CD4-positive, alpha-beta T cell treated with Interleukin-6 at 100 ng/mL for 8 hours (primary cell): Measurements from ENCODE around the gene PRM1.
A peak's percentile ranks its signal among the peaks of the same experiment; 100 is the strongest.
"Not testable (repeated sequence)": the region's sequence is repeated elsewhere in the genome, so short reads cannot be mapped to it uniquely, and the experiment has no call there.

ENCODE experiments used
- DNase-seq: peaks from one replicate; pipeline ENCODE4 v3.0.0-alpha.2; 2020; ENCODE audit warnings: mixed read lengths, low spot score

The PRM1 gene

DNA sequence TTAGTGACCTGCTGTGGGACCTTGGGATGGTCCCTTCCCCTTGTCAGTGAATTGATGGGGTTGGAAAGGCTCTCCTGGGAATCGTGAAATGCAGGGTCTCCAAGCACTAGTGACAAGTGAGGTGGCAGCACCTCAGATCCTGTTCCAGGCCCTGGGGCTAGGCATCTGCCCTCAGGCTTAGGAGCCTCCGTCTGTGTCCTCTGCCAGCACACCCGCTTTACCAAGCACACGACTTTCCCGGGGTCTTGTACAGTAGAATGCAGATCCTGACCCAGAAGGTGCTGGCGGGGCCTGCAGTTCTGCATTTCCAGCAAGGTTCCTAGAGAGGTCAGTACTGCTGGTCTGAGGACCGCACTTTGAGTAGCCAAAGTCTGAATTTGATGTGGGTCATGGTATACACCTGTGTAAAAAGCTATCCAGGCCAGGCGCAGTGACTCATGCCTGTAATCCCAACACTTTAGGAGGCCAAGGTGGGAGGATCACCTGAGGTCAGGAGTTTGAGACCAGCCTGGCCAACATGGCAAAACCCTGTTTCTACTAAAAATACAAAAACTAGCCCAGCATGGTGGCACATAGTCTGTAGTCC is 33.3 kb upstream of the PRM1 start:
- no peak for DNase-seq

- no peak for DNase-seq
These were observed 32.6 kb upstream of the PRM1 start for GRCh38 chr16:11313493-11314308.

DNA sequence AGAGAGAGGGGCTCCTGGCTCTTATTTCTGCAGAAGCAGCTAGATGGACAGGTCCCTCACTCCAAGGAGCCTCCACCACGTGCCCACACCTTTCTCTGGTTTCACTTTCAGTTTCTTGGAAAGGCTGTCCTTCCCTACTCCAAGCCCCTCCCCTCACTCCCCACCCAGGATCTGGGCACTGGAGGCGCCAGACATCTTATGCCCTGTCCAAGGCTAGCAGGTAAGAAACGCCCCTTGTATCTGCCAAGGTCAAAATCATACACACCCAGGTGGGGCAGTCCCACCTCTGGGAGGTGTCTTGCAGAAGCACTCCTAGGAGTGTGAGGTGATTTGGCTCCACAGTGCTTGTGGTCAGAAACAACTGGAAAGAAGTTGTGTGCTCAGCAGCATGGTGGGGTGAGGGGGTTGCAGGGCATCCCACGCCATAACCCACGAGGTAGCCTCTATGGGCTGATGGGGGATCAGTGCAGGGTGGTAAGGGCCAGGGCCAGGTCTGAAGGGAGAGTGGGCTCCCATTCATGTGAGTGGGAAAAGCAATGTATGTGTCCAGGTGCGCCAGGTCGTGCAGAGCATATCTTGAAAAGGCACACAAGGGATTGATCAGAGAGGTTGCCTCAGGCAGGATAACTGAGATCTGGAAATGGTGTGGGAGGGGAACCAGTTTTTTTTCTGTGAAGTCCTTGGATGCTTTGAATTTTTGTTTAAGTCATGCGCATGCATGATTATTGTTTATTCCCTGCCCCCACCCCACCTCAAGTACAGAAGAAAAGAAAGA is 31.8 kb upstream of the PRM1 start:
- peak; percentile 27 for DNase-seq

DNA sequence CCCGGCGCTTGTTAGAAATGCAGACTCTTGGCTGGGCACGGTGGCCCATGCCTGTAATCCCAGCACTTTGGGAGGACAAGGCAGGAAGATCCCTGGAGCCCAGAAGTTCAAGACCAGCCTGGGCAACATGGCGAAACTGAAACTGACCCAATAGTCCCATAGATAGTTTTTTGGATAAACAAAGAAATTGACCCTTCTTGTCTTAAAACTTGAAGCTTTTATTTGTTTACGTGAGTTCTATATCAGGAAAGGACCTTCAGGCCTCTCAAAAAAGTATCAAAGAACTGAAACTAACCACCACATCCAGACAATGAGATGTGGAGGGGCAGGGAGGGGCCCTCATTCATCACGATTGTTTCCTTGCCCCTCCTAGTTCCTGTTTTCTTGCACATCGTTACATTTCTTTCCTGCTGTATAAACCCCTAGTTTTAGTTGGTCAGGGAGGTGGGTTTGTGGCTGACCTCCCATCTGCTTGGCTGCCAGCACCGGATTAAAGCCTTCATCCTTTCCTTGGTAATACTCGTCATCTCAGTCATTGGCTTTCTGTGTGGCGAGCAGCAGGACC is 29.9 kb upstream of the PRM1 start:
- peak; percentile 43 for DNase-seq

- no peak for DNase-seq
These were observed 29.5 kb upstream of the PRM1 start for GRCh38 chr16:11310634-11310977.

DNA sequence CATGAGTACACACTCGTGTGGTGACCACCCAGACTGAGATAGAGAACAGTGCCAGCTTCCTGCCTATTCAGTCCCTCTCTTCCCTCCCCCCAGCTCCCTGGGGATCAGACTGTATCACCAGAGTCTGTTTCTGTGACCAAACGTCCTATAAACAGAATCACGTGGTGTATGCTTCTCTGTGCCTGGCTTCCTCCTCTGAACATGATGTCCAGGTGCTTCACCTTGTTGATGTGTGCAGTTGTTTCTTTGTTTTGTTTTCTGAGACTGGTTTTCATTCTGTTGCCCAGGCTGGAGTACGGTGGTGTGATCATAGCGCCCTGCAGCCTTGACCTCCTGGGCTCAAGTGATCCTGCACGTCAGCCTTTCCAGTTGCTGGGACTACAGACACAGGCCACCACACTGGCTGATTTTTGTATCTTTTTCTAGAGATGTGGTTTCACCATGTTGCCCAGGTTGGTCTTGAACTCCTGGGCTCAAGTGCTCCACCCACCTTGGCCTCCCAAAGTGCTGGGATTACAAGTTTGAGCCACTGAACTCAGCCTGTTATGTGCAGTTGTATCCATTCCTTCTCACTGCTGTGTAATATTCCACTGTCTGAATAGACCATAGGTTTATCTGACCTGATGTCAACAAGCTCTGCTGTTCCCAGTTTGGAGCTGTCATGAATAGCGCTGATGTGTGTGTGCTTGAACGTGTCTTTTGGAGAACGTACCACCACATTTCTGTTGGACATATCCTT is 28.9 kb upstream of the PRM1 start:
- no peak for DNase-seq

DNA sequence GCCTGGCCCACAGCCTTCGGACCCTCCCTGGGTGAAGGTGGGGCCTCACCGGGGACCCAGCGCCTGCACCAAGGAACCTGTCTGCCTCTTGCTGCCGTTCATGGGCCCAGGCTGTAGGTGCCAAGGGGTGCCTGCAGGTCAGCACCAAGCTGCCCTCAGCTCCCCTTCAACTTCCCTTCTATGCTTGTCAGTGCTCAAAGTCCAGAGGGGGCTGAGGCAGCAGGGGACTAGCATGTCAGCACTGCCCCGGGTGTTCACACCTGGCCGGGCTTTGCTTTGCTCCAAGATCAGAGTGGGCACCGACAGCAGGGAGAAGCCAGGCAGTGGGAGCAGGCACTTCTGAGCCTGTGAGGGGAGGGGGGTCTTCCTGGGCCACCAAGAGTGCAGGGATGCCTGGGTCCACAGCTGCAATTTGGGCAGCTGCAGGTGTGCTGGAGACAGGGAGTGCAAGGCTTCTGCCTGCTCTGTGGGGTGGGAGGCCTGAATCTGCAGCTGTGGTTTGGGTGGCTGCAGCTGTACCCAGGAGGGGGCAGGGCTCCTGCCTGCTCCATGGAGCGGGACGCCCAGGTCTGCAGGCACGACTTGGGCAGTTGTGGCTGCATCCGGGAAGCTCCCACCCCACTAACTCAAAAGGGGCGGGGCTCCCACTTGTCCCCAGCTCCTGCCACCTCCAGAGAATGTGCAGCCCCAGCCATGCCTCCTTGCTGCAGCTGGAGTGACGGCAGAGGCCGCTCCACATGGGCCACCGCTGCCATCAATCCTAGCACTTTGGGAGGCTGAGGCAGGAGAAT is 27.6 kb upstream of the PRM1 start:
- no peak for DNase-seq

DNA sequence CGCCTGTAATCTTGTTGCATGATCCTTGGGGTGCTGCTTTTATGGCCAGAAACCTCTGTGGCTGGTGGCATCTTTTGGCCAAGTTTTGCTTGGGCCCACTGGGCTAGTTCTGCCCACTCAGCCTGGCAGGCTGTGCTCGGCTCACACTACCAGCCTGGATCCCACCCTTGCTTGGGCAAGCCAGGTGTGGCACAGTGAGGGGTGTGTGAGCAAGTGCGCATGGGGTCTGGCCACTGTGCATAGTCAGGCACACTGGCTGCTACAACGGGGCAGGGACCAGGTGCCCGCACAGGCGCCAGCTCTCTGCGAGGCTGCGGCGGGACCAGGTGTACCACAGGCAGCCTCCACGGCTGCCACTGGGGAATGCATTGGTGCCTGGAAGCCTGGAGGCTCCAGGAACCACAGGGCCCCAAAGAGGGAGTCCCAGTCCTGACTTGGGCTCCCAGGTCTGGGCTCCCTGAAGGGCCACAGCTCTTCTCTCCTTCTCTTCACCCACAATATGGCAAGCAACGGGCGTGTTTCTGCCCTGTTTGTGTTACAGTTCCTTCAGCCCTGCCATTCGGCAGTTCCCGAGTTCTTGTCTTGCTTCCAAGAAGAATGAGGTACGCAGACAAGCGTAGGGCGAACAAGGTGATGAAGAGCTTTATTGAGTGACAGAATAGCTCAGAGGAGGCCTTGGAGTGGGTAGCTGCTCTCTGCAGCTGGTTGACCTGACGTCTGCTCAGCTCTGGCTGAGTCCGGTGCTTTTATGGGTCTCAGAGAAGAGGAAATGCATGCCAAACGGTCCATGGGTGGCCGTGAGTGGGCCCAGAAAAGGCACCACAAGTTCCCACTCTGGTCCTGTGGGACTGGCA is 26.7 kb upstream of the PRM1 start:
- DNase-seq: no peak

GRCh38 chr16:11306997-11307638 is 26.0 kb upstream of the PRM1 start:
- DNase-seq: no peak

DNA sequence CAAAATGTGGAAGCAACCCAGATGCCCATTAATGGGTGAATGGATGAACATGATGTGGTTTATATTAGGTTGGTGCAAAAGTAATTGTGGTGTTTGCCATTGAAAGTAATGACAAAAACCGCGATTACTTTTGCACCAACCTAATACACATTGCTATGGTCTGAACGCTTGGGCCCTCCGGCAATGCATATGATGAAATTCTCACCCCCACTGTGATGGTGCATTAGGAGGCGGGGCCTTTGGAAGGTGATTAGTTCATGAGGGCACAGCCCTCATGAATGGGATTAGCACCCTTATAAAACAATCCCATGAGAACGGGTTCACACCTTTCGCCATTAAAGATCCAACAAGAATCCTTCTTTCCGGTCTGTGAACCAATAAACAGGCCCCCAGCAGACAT is 25.3 kb upstream of the PRM1 start:
- no peak for DNase-seq

- DNase-seq: no peak
These were observed 22.4 kb upstream of the PRM1 start for GRCh38 chr16:11303405-11304138.

DNA sequence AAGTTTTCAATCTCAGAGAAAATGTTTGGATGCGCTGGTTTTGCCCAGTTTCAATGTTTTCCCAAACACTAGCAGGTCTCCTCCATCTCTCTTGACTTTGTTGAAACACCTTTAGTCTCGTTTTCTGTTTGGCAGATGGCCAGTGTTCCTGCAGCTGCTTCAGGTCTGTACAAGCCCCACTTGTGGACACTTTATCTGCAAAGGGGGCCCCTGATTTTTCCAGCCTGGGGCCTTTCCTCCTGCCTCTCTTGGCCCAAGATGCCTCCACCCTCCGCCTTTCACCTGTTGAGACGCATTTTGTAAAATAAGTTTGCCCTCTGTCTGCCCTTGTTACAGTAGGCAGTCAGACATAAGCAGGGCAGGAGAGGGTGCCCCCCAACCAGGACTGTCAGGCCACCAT is 21.8 kb upstream of the PRM1 start:
- DNase-seq: no peak

GRCh38 chr16:11301645-11302501 is 20.7 kb upstream of the PRM1 start:
- DNase-seq: no peak

GRCh38 chr16:11300560-11300892 is 19.4 kb upstream of the PRM1 start:
- DNase-seq: no peak

GRCh38 chr16:11299865-11300559 is 18.9 kb upstream of the PRM1 start:
- DNase-seq: no peak

DNA sequence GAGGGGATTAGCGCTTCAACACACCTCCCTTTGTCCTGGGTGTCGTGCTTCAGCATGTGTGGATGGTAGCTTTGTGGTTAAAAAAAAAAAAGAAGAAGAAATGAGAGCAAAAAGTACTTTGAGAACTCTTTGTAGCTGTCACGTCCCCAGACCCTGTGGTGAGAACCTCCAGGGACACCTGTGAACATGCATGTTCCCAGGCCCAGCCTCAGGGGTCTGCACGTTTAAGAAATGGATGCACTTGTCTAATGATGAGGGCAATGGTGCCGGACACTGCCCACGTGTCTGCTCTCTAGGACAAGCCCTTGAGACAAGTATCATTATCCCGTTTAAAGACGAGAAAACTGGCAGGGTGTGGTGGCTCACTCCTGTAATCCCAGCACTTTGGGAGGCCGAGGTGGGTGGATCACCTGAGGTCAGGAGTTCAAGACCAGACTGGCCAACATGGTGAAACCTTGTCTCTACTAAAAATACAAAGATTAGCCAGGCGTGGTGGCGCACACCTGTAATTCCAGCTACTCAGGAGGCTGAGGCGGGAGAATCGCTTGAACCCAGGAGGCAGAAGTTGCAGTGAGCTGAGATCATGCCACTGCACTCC is 17.9 kb upstream of the PRM1 start:
- not testable (repeated sequence) for DNase-seq
